ENCODE data around the gene DRG1.

Gene DRG1

GRCh38 chr22:31440681-31441080 is 41.3 kb downstream of the DRG1 start:
- DNase-seq (ENCODE audit: low read depth): no peak
- no peak overlapping the region for H3K4me3 ChIP-seq (ENCODE audit: control insufficient read depth, low read depth, low read length)
- TF ChIP-seq CTCF (IDR thresholded peaks at IDR 0.05; ENCODE audit: control insufficient read depth, insufficient read depth, low read depth, low read length, missing control alignments): no peak

GRCh38 chr22:31441652-31442051 is 42.2 kb downstream of the DRG1 start:
- no peak overlapping the region for H3K4me3 ChIP-seq (ENCODE audit: control insufficient read depth, low read depth, low read length)
- no peak for TF ChIP-seq CTCF (IDR thresholded peaks at IDR 0.05; ENCODE audit: control insufficient read depth, insufficient read depth, low read depth, low read length, missing control alignments)
- DNase-seq (ENCODE audit: low read depth): no peak

DNA sequence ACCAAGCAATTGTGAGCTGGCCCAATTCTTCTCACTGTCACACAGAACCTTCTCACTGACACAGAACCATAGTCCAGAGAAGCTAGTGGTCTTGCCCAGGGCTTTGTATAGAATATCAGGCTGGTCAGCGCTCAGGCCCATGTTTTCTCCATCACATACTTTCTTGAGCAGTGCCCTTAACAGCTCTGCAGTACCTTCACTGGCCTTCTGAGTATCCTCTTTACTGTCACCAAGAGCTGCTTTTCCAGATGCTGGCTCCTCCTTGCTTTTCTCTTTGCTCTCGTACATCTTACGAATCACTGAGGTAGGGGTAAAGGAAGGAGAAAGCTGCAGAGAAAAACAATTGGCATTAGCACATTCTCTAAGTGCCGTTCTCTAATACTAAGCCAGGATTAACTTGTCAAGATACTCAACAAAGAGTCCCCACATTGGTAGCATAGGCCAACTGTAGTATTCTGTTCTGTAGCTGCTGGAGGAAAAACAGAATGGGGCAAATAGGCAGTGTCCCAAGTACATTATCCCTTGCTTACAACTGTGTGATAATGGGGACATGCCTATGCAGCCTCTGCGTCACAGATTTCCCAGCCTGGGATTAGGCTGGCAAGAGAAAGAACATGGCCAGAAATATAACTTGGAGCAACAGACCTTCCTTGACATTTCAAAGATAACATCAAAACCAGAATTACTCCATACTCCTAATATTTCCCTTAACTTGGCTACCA is 43.5 kb downstream of the DRG1 start:
- no peak for TF ChIP-seq CTCF (IDR thresholded peaks at IDR 0.05; ENCODE audit: control insufficient read depth, insufficient read depth, low read depth, low read length, missing control alignments)
- no peak overlapping the region for H3K4me3 ChIP-seq (ENCODE audit: control insufficient read depth, low read depth, low read length)
- DNase-seq (ENCODE audit: low read depth): no peak

DNA sequence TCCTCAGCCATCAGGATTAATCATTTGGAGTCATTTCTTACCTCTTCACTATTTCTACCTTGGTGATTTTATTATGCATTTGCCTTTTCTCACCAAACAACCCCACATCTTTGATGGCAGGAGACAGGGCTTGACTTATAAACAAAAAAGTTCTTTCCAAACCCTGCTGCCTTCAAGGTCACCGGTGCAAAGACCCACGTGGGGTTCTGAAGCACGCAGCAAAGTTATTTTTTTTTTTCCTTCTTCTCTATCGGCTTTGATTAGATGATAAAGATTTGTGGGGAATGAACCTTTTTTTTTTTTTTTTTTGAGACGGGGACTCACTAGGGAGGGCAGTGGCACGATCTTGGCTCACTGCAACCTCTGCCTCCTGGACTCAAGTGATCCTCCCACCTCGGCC is 44.1 kb downstream of the DRG1 start:
- no peak for DNase-seq (ENCODE audit: low read depth)
- no peak overlapping the region for H3K4me3 ChIP-seq (ENCODE audit: control insufficient read depth, low read depth, low read length)
- no peak for TF ChIP-seq CTCF (IDR thresholded peaks at IDR 0.05; ENCODE audit: control insufficient read depth, insufficient read depth, low read depth, low read length, missing control alignments)

DNA sequence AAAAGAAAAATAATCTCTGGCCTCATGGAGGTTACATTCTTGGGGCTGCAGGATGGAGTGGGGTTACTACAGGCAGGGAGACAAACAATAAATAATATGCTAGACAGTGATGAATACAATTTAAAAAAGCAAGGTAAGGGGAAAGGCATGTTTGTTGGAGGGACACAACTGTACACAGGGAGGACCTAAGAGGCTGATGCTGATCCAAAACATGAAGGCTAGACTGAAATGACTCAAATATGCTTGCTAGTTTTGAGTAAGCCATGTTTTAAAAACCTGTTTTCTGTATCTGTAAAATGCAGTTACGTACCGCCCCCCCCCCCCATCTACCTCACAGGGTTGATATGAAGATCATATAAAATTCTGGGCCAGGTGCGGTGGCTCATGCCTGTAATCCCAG is 46.2 kb downstream of the DRG1 start:
- H3K4me3 ChIP-seq (ENCODE audit: control insufficient read depth, low read depth, low read length): no peak overlapping the region
- no peak for TF ChIP-seq CTCF (IDR thresholded peaks at IDR 0.05; ENCODE audit: control insufficient read depth, insufficient read depth, low read depth, low read length, missing control alignments)
- no peak for DNase-seq (ENCODE audit: low read depth)

DNA sequence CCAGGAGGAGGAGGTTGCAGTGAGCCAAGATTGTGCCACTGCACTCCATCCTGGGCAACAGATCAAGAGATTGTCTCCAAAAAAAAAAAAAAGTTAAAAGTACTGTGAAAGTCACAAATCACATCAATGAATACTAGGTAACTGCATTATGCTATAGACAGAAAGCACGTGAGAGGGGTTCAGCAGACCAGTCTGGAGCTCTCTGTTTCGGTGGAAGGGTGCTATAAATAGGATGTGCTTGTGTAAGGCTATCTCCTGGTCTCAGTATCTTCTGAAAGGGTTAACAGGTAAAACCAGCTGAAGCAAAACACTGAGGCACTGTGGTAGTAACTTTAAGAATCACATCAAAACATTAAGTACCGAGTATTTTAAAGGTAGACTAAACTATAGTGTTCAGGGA is 46.8 kb downstream of the DRG1 start:
- no peak for TF ChIP-seq CTCF (IDR thresholded peaks at IDR 0.05; ENCODE audit: control insufficient read depth, insufficient read depth, low read depth, low read length, missing control alignments)
- DNase-seq (ENCODE audit: low read depth): no peak
- H3K4me3 ChIP-seq (ENCODE audit: control insufficient read depth, low read depth, low read length): no peak overlapping the region
